WTC11 (cell line): ENCODE measurements around the gene STAC2. TPM values are rescaled to one million over a fixed set of nuclear protein-coding genes. Genes with fewer than 3 reads are reported as not detected.

Source experiments
- ATAC-seq: fragments of 200-7000 bp; cut with Tn5 transposase; 2 replicates; pipeline ENCODE4 v1.10.0; 2021; ENCODE audit warnings: mild to moderate bottlenecking, moderate library complexity
- CTCF ChIA-PET: fragments of 300-600 bp; sonication (Branson Sonifier 250); formaldehyde crosslinking; loops from one replicate; lab custom pipeline; 2021; ENCODE audit warnings: antibody characterized with exemption; lab: Charles Lee
- POLR2A ChIA-PET: fragments of 350-600 bp; sonication (Branson Sonifier 250); formaldehyde crosslinking; loops from one replicate; lab custom pipeline; 2021; ENCODE audit warnings: antibody characterized with exemption; lab: Charles Lee
- DNase-seq: peaks from one replicate; pipeline ENCODE4 v3.0.0; 2021; ENCODE audit warnings: low spot score
- H3K27ac Mint-ChIP-seq: 2 replicates; pipeline ENCODE4 v1.8.0; 2021; ENCODE audit warnings: mixed read lengths
- H3K27me3 Mint-ChIP-seq: 2 replicates; pipeline ENCODE4 v1.8.0; 2021; ENCODE audit warnings: low read depth, mild to moderate bottlenecking, moderate library complexity, mixed read lengths
- H3K36me3 Mint-ChIP-seq: 2 replicates; pipeline ENCODE4 v1.8.0; 2021; ENCODE audit warnings: mixed read lengths
- H3K4me1 Mint-ChIP-seq: 2 replicates; pipeline ENCODE4 v1.8.0; 2022; ENCODE audit warnings: mixed read lengths
- H3K4me3 Mint-ChIP-seq: 2 replicates; pipeline ENCODE4 v1.8.0; 2021; ENCODE audit warnings: mild to moderate bottlenecking, moderate library complexity, mixed read lengths
- H3K9me3 Mint-ChIP-seq: 2 replicates; pipeline ENCODE4 v1.8.0; 2021; ENCODE audit warnings: mixed read lengths
- ETV6 ChIP-seq: sonication (generic); formaldehyde crosslinking; IDR thresholded peaks from 2 replicates; pipeline ENCODE4 v1.8.1; 2022; ENCODE audit warnings: mild to moderate bottlenecking, missing genetic modification reagents
- JUN ChIP-seq: sonication (generic); formaldehyde crosslinking; IDR thresholded peaks from 2 replicates; pipeline ENCODE4 v1.8.0; 2023; ENCODE audit warnings: mild to moderate bottlenecking, missing genetic modification reagents
- NR1H2 ChIP-seq: sonication (generic); formaldehyde crosslinking; IDR thresholded peaks from 2 replicates; pipeline ENCODE4 v1.9.0; 2021; ENCODE audit warnings: mild to moderate bottlenecking, moderate library complexity, missing genetic modification reagents
- SMAD3 ChIP-seq: sonication (generic); formaldehyde crosslinking; IDR thresholded peaks from 2 replicates; pipeline ENCODE4 v1.8.0; 2022; ENCODE audit warnings: missing genetic modification reagents, mild to moderate bottlenecking, borderline replicate concordance
- ZBTB21 ChIP-seq: sonication (generic); formaldehyde crosslinking; IDR thresholded peaks from 2 replicates; pipeline ENCODE4 v1.8.1; 2023; ENCODE audit warnings: mild to moderate bottlenecking, missing genetic modification reagents, borderline replicate concordance
- ZNF317 ChIP-seq: sonication (generic); formaldehyde crosslinking; IDR thresholded peaks from 2 replicates; pipeline ENCODE4 v1.8.1; 2023; ENCODE audit warnings: low read depth, mild to moderate bottlenecking, moderate library complexity, missing genetic modification reagents, borderline replicate concordance
- total RNA-seq: library from RNA; stranded (reverse); gene quantifications from 3 replicates; pipeline ENCODE4 v1.2.3, GENCODE V29; 2021
- TF ChIP-seq, protein P1 (sequence below): sonication (generic); formaldehyde crosslinking; IDR thresholded peaks from 2 replicates; pipeline ENCODE4 v1.8.0; 2023; ENCODE audit warnings: missing genetic modification reagents, mild to moderate bottlenecking, borderline replicate concordance
- TF ChIP-seq, protein P2 (sequence below): sonication (generic); formaldehyde crosslinking; IDR thresholded peaks from 2 replicates; pipeline ENCODE4 v1.8.1; 2023; ENCODE audit warnings: mild to moderate bottlenecking, missing genetic modification reagents, moderate library complexity
- TF ChIP-seq, protein P3 (sequence below): fragments of 250-450 bp; sonication (Bioruptor Pico); conservative IDR thresholded peaks from 2 replicates; pipeline ENCODE4 v1.9.0; 2021; ENCODE audit warnings: mild to moderate bottlenecking
- TF ChIP-seq, protein P4 (sequence below): fragments of 250-450 bp; sonication (Bioruptor Pico); IDR thresholded peaks from 2 replicates; pipeline ENCODE4 v2.1.2; 2022; ENCODE audit warnings: mild to moderate bottlenecking, moderate library complexity
- TF ChIP-seq, protein P5 (sequence below): sonication (generic); formaldehyde crosslinking; IDR thresholded peaks from 2 replicates; pipeline ENCODE4 v1.8.0; 2022; ENCODE audit warnings: mild to moderate bottlenecking, missing genetic modification reagents
- TF ChIP-seq, protein P6 (sequence below): sonication (generic); formaldehyde crosslinking; IDR thresholded peaks from 2 replicates; pipeline ENCODE4 v1.8.1; 2022; ENCODE audit warnings: mild to moderate bottlenecking, missing genetic modification reagents, moderate library complexity, borderline replicate concordance
- TF ChIP-seq, protein P7 (sequence below): fragments of 250-450 bp; sonication (Bioruptor Pico); IDR thresholded peaks from 2 replicates; pipeline ENCODE4 v1.9.0; 2021; ENCODE audit warnings: mild to moderate bottlenecking
- TF ChIP-seq, protein P8 (sequence below): sonication (generic); formaldehyde crosslinking; IDR thresholded peaks from 2 replicates; pipeline ENCODE4 v1.8.0; 2022; ENCODE audit warnings: mild to moderate bottlenecking, missing genetic modification reagents

Gene STAC2
- total RNA-seq, 1 experiment from 2014 or later = 4.2 TPM

DNA sequence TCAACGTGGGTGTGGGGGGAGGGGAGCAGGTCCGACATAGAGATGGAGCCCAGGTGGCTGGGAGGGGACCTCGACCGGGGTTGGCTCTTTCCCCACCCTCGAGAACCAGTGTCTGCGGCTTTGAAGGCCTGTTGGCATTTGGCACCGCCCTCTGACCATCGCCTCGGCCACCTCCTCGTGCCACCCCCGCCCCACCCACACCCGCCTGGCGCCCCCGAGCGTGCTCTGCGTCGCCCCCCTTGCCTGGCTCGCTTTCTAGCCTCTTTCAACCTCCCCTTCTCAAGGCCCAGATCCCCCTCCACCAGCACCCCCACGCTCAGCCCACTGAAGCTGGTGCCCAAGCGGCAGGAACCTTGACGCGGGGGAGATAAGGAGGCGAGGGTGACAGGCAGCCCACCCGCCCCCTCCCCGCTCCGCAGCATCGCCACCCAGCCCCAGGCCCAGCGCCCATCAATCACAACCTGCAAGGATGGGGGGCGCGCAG lies 28.9 kb downstream of the STAC2 start (continued):
- TF ChIP-seq, protein P1, sequence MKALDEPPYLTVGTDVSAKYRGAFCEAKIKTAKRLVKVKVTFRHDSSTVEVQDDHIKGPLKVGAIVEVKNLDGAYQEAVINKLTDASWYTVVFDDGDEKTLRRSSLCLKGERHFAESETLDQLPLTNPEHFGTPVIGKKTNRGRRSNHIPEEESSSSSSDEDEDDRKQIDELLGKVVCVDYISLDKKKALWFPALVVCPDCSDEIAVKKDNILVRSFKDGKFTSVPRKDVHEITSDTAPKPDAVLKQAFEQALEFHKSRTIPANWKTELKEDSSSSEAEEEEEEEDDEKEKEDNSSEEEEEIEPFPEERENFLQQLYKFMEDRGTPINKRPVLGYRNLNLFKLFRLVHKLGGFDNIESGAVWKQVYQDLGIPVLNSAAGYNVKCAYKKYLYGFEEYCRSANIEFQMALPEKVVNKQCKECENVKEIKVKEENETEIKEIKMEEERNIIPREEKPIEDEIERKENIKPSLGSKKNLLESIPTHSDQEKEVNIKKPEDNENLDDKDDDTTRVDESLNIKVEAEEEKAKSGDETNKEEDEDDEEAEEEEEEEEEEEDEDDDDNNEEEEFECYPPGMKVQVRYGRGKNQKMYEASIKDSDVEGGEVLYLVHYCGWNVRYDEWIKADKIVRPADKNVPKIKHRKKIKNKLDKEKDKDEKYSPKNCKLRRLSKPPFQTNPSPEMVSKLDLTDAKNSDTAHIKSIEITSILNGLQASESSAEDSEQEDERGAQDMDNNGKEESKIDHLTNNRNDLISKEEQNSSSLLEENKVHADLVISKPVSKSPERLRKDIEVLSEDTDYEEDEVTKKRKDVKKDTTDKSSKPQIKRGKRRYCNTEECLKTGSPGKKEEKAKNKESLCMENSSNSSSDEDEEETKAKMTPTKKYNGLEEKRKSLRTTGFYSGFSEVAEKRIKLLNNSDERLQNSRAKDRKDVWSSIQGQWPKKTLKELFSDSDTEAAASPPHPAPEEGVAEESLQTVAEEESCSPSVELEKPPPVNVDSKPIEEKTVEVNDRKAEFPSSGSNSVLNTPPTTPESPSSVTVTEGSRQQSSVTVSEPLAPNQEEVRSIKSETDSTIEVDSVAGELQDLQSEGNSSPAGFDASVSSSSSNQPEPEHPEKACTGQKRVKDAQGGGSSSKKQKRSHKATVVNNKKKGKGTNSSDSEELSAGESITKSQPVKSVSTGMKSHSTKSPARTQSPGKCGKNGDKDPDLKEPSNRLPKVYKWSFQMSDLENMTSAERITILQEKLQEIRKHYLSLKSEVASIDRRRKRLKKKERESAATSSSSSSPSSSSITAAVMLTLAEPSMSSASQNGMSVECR (CRISPR knock-in tag) = no peak
- TF ChIP-seq SMAD3 (no peak), JUN (no peak)
- TF ChIP-seq, protein P2, sequence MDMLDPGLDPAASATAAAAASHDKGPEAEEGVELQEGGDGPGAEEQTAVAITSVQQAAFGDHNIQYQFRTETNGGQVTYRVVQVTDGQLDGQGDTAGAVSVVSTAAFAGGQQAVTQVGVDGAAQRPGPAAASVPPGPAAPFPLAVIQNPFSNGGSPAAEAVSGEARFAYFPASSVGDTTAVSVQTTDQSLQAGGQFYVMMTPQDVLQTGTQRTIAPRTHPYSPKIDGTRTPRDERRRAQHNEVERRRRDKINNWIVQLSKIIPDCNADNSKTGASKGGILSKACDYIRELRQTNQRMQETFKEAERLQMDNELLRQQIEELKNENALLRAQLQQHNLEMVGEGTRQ (CRISPR knock-in tag) = no peak

DNA sequence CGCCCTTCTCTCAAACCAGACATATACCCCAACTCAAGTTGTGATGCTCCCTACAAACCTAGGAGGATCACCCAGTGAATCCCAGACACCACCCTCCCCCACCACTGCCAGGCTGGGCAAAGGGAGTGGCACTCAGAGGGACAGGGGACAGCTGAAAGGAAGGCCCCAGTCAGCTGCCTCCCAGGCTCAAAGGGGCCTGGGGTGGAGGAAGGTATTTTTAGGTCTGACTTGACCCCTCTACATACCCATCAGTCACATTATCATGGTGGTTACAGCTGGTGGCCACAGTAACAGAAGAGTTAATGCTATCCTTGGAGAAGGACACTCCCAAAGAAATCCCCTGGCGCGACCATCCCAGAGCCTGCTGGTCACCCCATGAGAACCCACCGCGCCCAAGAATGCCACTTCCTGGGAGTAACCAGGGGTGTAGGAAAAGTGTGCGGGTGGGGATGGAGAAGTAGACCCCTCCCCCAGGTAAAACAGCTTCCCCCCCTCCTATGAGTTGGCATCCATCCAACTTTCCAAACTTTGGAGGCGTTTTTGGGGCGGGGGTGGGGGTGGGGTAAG lies 29.4 kb downstream of the STAC2 start:
- H3K27me3 Mint-ChIP-seq = no peaks in the 10 kb centered on the region; the same call in 1 of the 2 replicates
- H3K36me3 Mint-ChIP-seq = peaks cover 33% of the 10 kb centered on the region
- H3K27ac Mint-ChIP-seq = no peak overlapping the region
- CTCF ChIA-PET = interaction anchor here (1.0 to 5.3 kb wide), 8 partner anchors 11 to 48 kb away, joined by 4 to 62 read pairs (median 28); partner anchors contain the start of gene ARL5C
- no peak for TF ChIP-seq NR1H2 (CRISPR knock-in tag)
- TF ChIP-seq ZNF317 = no peak
- TF ChIP-seq, protein P3, sequence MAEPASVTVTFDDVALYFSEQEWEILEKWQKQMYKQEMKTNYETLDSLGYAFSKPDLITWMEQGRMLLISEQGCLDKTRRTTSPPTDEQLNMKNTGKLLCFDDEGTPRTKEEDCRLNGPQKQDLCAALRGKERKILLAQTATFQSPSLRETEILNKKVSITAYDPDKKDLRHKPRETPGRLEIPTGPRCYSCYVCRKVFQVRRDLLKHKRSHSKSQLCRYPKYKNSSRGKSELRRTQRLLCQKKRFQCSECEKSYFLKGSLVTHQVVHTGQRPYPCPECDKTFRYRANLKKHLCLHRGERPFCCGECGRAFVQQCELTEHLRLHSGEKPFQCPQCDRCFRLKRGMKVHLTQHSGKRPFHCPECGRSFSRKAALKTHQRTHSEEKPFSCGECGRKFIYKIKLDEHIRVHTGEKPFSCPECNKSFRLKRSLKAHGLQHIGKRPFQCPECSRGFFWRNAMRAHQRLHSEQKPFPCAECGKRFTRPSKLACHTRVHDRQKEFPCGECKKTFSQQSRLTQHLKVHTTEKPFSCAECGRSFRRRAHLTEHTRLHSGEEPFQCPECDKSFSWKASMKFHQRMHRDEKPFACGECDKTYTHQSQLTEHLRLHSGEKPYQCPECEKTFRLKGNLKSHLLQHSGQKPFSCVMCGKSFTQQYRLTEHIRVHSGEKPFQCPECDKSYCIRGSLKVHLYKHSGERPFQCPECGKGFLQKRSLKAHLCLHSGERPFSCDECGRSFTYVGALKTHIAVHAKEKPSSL (CRISPR knock-in tag) = no peak
- DNase-seq = no peak
- H3K9me3 Mint-ChIP-seq = no peaks in the 10 kb centered on the region
- no peak for ATAC-seq
- peak overlapping the region; percentile 66 for H3K4me3 Mint-ChIP-seq
- POLR2A ChIA-PET = interaction anchor here (2.4 kb wide), 1 partner anchor 32 kb away, joined by 6 read pairs; no protein-coding TSS in a partner anchor
- H3K4me1 Mint-ChIP-seq = peaks cover 46% of the 10 kb centered on the region

DNA sequence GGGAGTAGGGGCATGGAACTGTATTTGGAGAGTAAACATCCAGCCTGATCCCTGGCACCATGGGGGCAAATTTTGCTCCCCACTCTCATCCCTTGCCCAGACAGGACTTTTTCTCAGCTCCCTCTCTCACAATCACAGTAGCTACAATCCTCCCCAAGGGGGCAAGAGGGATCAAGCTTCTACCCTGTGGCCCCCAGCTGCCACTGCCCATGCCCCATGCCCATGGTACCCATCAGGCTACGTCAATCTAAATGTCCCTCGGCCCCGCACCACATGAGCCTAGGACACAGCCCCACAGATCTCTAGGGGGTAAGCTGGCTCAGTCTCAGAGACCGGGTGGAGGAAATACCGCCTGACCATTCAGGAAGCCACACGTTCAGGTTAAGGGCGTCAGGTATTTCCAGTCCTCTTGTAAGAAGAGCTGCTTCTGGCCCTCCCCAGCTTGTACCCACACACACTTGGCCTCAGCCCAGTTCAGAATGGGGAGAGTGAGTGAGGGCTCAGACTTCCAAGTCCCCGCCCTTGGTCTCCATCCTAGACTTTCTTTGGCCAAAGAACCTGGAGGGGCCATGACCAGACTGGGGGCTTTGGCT lies 30.1 kb downstream of the STAC2 start:
- Mint-ChIP-seq H3K36me3 (peaks cover 27% of the 10 kb centered on the region), H3K27ac (no peak overlapping the region), H3K4me3 (peak overlapping the region; percentile 66), H3K4me1 (peaks cover 42% of the 10 kb centered on the region), H3K9me3 (no peaks in the 10 kb centered on the region), H3K27me3 (no peaks in the 10 kb centered on the region; the same call in 1 of the 2 replicates)
- no peak for DNase-seq
- POLR2A ChIA-PET = interaction anchor here (1.0 to 2.4 kb wide), 2 partner anchors 11 to 31 kb away, joined by 6 read pairs; no protein-coding TSS in a partner anchor
- ATAC-seq = no peak
- CTCF ChIA-PET = interaction anchor here (1.0 to 5.3 kb wide), 13 partner anchors 12 to 270 kb away, joined by 3 to 62 read pairs (median 12); partner anchors contain the start of genes ARL5C, LASP1NB and STAC2
- TF ChIP-seq, protein P4, sequence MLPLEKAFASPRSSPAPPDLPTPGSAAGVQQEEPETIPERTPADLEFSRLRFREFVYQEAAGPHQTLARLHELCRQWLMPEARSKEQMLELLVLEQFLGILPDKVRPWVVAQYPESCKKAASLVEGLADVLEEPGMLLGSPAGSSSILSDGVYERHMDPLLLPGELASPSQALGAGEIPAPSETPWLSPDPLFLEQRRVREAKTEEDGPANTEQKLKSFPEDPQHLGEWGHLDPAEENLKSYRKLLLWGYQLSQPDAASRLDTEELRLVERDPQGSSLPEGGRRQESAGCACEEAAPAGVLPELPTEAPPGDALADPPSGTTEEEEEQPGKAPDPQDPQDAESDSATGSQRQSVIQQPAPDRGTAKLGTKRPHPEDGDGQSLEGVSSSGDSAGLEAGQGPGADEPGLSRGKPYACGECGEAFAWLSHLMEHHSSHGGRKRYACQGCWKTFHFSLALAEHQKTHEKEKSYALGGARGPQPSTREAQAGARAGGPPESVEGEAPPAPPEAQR (CRISPR knock-in tag) = no peak
- TF ChIP-seq, protein P5, sequence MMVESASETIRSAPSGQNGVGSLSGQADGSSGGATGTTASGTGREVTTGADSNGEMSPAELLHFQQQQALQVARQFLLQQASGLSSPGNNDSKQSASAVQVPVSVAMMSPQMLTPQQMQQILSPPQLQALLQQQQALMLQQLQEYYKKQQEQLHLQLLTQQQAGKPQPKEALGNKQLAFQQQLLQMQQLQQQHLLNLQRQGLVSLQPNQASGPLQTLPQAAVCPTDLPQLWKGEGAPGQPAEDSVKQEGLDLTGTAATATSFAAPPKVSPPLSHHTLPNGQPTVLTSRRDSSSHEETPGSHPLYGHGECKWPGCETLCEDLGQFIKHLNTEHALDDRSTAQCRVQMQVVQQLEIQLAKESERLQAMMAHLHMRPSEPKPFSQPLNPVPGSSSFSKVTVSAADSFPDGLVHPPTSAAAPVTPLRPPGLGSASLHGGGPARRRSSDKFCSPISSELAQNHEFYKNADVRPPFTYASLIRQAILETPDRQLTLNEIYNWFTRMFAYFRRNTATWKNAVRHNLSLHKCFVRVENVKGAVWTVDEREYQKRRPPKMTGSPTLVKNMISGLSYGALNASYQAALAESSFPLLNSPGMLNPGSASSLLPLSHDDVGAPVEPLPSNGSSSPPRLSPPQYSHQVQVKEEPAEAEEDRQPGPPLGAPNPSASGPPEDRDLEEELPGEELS = no peak
- TF ChIP-seq ETV6 (no peak), ZBTB21 (no peak)
- TF ChIP-seq, protein P6, sequence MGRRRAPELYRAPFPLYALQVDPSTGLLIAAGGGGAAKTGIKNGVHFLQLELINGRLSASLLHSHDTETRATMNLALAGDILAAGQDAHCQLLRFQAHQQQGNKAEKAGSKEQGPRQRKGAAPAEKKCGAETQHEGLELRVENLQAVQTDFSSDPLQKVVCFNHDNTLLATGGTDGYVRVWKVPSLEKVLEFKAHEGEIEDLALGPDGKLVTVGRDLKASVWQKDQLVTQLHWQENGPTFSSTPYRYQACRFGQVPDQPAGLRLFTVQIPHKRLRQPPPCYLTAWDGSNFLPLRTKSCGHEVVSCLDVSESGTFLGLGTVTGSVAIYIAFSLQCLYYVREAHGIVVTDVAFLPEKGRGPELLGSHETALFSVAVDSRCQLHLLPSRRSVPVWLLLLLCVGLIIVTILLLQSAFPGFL (CRISPR knock-in tag) = no peak
- TF ChIP-seq, protein P7, sequence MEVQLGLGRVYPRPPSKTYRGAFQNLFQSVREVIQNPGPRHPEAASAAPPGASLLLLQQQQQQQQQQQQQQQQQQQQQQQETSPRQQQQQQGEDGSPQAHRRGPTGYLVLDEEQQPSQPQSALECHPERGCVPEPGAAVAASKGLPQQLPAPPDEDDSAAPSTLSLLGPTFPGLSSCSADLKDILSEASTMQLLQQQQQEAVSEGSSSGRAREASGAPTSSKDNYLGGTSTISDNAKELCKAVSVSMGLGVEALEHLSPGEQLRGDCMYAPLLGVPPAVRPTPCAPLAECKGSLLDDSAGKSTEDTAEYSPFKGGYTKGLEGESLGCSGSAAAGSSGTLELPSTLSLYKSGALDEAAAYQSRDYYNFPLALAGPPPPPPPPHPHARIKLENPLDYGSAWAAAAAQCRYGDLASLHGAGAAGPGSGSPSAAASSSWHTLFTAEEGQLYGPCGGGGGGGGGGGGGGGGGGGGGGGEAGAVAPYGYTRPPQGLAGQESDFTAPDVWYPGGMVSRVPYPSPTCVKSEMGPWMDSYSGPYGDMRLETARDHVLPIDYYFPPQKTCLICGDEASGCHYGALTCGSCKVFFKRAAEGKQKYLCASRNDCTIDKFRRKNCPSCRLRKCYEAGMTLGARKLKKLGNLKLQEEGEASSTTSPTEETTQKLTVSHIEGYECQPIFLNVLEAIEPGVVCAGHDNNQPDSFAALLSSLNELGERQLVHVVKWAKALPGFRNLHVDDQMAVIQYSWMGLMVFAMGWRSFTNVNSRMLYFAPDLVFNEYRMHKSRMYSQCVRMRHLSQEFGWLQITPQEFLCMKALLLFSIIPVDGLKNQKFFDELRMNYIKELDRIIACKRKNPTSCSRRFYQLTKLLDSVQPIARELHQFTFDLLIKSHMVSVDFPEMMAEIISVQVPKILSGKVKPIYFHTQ = no peak
- TF ChIP-seq, protein P8, sequence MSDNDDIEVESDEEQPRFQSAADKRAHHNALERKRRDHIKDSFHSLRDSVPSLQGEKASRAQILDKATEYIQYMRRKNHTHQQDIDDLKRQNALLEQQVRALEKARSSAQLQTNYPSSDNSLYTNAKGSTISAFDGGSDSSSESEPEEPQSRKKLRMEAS (CRISPR knock-in tag) = no peak
